Mammary epithelial cell (primary cell): ENCODE measurements around the gene RIPOR3.

Experiments
- CTCF ChIP-seq, 2 donors: IDR thresholded peaks in 1 of 2; conservative IDR thresholded peaks in 1 of 2; 2 replicates each; pipeline ENCODE4 v1.5.1; 2011 to 2012; ENCODE audit warnings: inconsistent platforms in 2 of 2, low read length in 2 of 2, mild to moderate bottlenecking in 2 of 2, control low read depth in 1 of 2, low read depth in 1 of 2; ENCODE audit not compliant: insufficient read depth in 1 of 2; ENCODE audit errors: extremely low read depth in 1 of 2
- EZH2 ChIP-seq: IDR thresholded peaks from 2 replicates; pipeline ENCODE4 v1.6.1; 2012; ENCODE audit warnings: low read length, inconsistent platforms, borderline replicate concordance

- TF ChIP-seq CTCF (conservative IDR thresholded peaks at IDR 0.05 in 1 of 2, IDR thresholded peaks at IDR 0.05 in 1 of 2; ENCODE audit: extremely low read depth in 1 of 2, insufficient read depth in 1 of 2, low read depth in 1 of 2, low read length in 2 of 2) = no peak
- no peak for TF ChIP-seq EZH2
These were observed 58.0 kb downstream of the RIPOR3 start for GRCh38 chr20:50633361-50633760.
